Panc1 (cell line): ENCODE data around the gene NFU1.

ENCODE experiments used
- CTCF ChIP-seq: fragments of 450-650 bp; IDR thresholded peaks from 2 replicates; pipeline ENCODE4 v1.5.1; 2017; ENCODE audit warnings: mild to moderate bottlenecking
- POLR2AphosphoS5 ChIP-seq: IDR thresholded peaks from 2 replicates; pipeline ENCODE4 v1.6.1; 2012; ENCODE audit warnings: mild to moderate bottlenecking, low read depth, low read length, moderate library complexity
- SIN3A ChIP-seq: IDR thresholded peaks from 2 replicates; pipeline ENCODE4 v1.6.1; 2012; ENCODE audit warnings: low read depth, mild to moderate bottlenecking, low read length, moderate library complexity, borderline replicate concordance; ENCODE audit not compliant: insufficient read depth
- TCF7L2 ChIP-seq: IDR thresholded peaks from 2 replicates; pipeline ENCODE4 v1.6.1; 2011; ENCODE audit warnings: mild to moderate bottlenecking, low read depth, low read length, inconsistent platforms
- TF ChIP-seq, protein P1 (sequence below), 2 experiments: IDR thresholded peaks; 2 replicates each; pipeline ENCODE4 v1.6.1; 2011 to 2012; ENCODE audit warnings: low read depth in 2 of 2, control low read depth in 1 of 2, low read length in 1 of 2, mild to moderate bottlenecking in 1 of 2, moderate library complexity in 1 of 2; ENCODE audit not compliant: insufficient read depth in 1 of 2

- TF ChIP-seq CTCF (no peak), POLR2AphosphoS5 (no peak), TCF7L2 (no peak), SIN3A (no peak)
- TF ChIP-seq, protein P1, sequence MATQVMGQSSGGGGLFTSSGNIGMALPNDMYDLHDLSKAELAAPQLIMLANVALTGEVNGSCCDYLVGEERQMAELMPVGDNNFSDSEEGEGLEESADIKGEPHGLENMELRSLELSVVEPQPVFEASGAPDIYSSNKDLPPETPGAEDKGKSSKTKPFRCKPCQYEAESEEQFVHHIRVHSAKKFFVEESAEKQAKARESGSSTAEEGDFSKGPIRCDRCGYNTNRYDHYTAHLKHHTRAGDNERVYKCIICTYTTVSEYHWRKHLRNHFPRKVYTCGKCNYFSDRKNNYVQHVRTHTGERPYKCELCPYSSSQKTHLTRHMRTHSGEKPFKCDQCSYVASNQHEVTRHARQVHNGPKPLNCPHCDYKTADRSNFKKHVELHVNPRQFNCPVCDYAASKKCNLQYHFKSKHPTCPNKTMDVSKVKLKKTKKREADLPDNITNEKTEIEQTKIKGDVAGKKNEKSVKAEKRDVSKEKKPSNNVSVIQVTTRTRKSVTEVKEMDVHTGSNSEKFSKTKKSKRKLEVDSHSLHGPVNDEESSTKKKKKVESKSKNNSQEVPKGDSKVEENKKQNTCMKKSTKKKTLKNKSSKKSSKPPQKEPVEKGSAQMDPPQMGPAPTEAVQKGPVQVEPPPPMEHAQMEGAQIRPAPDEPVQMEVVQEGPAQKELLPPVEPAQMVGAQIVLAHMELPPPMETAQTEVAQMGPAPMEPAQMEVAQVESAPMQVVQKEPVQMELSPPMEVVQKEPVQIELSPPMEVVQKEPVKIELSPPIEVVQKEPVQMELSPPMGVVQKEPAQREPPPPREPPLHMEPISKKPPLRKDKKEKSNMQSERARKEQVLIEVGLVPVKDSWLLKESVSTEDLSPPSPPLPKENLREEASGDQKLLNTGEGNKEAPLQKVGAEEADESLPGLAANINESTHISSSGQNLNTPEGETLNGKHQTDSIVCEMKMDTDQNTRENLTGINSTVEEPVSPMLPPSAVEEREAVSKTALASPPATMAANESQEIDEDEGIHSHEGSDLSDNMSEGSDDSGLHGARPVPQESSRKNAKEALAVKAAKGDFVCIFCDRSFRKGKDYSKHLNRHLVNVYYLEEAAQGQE (IDR thresholded peaks at IDR 0.05; ENCODE audit: insufficient read depth in 1 of 2, low read depth in 2 of 2, low read length in 1 of 2), result no peak
Measured at GRCh38 chr2:69395866-69396265, 41.4 kb downstream of the NFU1 start.
